GM19239 (cell line): Measurements from ENCODE around the gene MMADHC.
"Not testable (repeated sequence)": the region's sequence is repeated elsewhere in the genome, so short reads cannot be mapped to it uniquely, and the experiment has no call there.

Source experiments
- DNase-seq: peaks from one replicate; pipeline ENCODE4 v3.0.0; 2011; ENCODE audit warnings: low spot score; ENCODE audit not compliant: insufficient read length
- FAIRE-seq: peaks from 2 replicates; lab custom pipeline; 2011; peaks lifted over from hg19 to GRCh38; lab: Jason Lieb, UNC

The MMADHC gene

DNA sequence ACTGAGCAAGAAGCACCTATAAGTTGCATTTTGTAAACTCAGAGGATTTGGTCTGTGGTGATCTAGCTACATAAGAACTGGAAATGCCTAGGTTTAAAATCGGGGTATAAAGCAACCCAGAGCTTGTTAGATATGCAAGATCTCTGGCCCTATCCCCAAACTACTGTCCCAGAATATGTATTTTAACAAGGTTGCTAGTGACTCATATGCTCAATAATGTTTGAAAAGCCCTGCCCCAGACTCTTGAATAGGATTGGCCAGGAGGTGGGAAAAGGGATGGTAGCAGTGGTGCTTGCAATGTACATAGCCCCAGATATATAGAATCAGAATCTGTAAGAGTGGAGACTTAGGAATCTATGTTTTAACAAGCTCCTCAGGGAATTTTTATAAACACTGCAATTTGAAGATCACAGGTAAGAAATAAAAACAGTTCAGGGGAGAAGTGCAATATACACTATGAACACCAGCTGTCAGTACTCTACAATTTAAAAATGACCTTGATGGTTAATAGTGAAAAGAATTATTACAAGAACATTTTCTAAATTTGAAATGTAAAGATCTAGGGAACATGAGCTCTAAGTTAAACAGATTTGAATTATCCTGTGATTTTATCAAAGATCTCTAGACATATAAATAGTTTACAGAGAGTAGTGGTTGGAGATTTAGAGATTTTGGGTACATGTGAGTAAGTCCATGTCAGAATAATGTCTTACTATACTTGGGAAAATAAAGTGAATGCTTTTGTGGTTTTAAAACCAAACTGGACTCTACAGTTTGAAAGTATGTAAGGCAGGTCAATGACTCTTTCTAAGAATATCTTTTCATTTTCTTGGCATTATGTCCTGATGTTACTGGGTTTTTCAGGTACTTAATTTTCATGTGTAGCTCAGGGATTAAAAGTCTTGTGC, 7.7 kb upstream of the MMADHC start:
- DNase-seq: no peak
- FAIRE-seq: no peak

DNA sequence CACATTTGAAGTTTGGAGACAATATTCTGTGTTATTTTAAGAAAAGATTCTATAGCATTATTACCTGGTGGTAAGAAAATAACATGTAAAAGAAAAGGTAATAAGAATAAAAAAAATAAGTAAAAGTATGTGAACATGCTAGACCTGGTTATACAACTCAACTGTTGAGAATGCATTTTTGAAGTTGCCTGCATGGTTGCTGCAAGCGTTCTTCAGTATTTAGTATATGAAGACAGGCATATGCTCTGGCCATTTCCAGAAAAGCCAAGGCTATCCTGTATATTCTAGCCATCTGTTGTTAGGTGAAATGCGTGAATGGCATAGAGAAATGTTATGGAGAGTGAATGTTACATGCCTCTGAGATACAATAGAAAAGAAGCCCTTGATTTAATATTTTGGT, 6.8 kb upstream of the MMADHC start:
- FAIRE-seq: no peak
- no peak for DNase-seq

DNA sequence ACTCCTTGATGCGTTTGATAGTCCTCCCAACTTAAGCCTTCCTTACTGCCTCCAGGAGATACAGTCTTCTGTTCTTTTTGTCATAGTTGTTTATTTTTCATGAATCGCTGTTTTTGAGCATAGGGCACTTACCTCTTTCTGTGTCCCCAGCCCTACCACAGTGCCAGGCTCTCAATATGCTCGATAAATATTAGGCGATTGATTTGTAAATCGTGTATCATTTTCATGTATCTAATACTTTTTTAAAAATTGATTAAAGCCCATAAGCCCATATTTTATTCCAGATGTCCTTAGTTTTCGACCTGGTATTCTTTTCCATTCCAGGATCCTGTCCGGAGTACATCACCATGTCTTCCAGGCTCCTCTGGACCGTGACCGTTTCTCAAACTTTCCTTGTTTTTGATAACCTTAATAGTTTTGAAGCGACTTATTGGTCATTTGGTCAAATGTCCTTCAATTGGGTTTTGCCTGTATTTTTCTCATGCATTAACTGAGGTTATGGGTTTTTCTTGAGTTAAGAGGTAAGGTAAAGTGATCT, 444 bp upstream of the MMADHC start:
- DNase-seq (no peak), FAIRE-seq (peak; percentile 37)

DNA sequence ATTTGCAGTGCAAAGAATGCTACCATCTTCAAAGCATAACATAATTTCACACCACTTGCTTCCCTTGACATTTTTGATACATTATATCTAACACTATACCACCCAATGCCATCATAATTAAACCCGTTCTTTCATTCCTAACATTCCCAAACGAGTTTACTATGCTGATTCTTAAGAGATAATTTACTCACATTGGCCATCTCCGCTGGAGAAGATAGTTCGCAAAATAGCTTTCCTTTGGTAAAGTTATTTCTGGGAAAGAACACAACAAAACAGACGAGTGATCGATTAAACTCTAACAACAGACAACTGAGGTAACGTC, 716 bp downstream of the MMADHC start:
- DNase-seq (no peak), FAIRE-seq (no peak)

DNA sequence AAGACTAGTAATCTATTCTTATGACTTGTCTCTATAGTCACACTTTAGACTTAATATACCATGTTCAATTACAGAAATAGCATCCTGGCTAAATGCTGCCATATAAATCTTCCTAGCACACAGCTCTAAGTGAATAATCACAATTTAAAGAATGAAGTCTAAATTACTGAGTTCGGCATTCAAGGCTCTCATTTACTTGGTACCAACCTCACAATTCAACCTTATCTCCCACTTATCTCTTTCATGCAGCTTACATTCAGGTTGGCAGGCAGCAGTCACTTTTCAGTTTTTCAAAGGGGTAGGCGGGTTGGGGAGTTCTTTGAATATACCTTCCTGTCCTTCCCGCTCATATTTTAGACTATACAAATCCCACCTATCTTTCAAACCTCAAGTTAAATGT, 1.5 kb downstream of the MMADHC start:
- DNase-seq: no peak
- FAIRE-seq: peak; percentile 64

DNA sequence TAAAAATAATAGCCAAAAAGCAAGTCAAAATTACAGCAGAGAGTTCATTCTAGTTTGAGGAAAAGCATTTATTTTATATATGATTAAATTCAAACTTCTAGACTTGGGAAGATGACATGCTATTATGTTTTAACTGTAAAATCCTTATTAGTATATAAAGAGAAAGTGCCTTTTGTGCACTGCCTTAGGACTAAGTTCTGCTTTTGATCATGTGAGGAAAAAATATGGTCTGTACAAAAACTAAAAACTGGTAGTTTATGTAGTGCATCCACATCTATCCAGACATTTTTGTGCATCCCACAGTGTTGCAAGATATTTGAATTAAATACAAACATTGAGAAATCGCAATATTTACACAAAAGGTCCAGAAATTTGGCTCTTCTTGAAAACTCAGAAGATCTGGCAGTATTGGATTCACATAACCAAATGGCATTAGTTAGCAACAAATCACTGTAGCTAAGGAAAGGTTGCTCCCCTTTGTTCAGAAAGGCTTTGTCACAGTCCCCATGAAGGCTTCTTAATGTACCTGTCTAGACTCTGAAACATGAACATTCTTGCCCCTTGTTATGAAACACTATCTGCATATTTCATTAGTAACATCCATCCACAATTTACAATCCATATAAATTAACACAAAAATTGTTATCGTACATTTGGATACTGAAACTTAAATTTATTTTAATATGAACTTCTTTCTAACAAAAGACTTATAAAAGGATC, 2.2 kb downstream of the MMADHC start:
- DNase-seq: no peak
- no peak for FAIRE-seq

DNA sequence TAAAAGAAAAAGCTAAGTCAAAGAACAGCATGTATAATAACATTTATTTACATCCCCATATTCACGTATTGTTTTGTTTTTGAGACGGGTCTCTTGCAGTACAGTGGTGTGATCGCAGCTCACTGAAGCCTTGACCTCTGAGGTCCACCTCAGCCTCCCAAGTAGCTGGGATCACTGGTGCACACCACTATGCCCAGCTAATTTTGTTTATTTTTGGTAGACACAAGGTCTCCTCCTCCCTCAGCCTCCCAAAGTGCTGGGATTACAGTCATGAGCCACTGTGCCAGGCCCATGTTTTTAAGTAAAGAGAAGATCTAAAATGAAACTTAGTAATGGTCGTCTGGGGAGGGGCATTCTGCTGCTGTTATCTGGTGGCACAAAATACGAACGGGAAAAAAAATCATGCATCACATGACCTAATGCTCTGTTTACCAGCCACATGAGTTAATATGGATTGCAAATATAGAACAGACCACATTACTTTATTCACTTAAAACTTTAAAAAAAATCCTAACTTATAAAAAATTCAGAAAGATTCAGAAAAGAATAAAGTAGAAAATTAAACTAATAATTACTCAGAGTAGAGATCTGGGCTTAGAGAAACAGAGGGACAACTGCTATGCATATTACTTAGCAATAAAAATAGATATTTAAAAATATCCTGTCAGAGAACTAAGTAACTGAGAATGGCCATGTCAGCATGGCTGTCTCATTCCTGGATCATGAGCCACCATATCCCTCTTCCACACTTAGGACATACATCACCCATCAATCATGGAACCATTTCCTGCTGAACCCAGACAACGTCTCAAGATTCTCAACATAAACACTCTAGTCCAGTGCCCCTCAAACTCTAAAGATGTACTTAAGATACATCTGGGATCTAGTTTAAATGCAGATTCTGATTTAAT, 7.3 kb downstream of the MMADHC start:
- FAIRE-seq (no peak), DNase-seq (no peak)

DNA sequence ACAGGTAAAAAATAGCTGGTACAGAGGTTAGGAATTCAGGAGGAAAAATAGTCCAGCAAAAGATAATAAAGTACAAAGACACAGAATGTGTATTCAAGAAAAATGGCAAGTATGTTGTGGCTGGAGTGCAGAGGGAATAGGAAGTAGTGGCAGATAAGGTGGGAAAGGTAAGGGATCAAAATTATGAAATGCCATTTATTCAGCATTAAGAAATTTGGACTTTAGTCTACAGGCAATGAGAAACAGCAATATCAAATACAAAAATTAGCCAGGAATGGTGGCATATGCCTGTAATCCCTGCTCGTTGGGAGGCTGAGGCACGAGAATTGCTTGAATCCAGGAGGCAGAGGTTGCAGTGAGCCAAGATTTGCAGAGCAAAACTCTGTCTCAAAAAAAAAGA, 10.3 kb downstream of the MMADHC start:
- FAIRE-seq (no peak), DNase-seq (no peak)

DNA sequence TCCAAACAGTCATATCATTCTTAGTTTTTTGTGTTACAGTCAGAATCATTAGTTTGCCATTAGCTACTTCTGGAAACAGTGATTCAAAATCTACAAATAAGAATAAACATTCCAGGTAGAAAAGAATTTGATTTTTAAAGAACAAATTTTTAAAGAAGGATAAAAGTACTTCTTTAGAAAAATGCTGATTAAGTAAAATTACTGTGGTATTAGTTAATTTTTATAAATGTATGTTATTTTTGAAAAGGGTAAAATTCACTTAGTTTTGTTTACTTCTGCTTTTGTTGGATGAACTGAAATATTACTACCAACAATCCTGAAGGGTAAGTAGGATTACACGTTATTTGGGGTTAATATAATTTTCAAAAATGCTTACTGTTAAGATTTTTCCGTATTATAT, 11.8 kb downstream of the MMADHC start:
- DNase-seq (no peak), FAIRE-seq (no peak)

DNA sequence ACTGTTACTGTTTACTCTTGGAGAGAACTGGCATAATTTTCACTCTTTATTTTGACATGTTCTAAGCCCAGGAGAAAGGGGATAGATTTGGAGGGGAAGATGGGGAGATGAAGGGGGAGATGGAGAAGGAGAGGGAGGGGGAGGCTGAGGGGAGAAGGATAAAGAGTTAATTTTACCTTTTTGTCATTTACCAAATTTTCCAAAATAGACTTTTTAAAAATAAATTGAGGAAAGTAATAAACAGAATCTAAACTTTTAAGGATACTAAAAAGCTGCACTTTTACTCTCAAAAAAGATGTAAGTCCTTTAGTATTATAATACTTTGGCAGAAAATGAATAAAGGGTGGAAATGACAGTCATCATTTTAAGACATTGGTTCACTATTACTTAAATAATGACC, 12.3 kb downstream of the MMADHC start:
- DNase-seq: no peak
- no peak for FAIRE-seq

DNA sequence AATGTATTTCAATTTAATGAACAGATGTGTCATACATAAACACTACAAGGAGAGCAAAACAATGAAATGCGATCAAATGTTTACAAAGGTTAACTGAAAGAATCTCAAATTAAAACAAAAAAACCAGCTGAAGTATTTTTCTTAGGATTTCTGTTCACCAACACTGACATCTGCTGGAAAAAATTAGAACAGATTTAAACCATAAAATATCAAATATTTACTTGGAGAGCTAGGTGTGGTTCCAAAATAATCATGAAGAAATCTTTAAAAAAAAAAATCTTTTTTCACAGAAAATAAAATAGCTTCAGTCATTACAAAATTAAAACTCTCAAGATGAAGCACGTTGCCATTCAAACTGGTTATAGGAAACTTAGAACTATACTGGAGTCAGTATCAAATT, 13.8 kb downstream of the MMADHC start:
- FAIRE-seq (no peak), DNase-seq (no peak)

DNA sequence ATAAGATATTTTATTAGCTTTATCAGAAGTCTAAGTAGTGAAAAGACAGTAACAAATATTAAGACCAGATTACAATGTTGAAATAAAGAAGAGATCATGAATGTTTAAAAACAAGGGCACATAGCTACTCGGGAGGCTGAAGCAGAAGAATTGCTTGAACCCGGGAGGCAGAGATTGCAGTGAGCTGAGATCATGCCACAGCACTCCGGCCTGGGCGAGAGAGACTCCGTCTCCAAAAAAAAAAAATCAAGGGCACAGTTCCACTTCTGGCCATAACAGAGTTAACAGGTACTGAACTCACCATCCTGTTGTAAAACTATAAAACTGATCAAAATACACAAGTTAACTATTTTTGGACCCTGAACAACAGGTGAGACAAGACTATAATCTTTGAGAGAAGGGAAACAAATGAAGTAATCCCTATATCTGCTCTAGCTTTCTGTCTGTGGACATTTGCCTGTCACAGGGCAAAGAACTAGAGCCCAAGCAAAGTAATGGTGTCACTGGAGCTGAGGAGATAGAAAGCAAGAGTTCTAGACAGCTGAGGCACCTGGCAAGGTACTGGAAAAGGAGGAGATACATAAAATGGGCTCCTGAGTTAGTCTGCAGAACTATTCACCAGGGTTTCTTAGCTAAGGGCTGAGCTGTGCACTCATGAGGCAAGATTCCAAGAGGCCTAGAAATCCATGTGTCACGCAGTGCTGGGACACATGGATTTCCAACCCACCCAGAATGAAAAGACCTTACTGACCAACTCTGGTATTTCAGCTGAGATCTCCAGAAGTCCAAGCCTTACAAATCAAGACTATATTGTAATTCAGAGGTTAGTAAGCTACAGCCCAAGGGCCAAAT, 15.2 kb downstream of the MMADHC start:
- DNase-seq: no peak
- no peak for FAIRE-seq

DNA sequence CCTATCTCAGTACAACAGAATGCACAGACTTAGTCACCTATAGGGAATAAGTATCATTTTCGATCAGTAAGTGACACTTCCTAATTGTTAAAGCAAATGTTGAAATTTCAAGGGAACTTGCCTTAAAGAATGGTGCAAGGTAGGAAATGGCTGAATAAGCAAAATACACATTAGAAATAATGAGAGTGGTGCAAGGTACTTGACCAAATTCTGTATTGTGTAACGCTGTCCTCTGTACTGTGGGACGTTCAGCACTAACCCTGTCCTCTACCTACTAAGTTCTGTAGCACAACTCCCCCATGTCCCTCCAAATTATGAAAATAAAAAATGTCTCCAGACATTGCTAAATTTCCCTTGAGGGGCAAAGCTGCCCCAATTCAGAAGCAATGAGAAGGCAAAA, 19.4 kb downstream of the MMADHC start:
- FAIRE-seq: no peak
- DNase-seq: no peak

DNA sequence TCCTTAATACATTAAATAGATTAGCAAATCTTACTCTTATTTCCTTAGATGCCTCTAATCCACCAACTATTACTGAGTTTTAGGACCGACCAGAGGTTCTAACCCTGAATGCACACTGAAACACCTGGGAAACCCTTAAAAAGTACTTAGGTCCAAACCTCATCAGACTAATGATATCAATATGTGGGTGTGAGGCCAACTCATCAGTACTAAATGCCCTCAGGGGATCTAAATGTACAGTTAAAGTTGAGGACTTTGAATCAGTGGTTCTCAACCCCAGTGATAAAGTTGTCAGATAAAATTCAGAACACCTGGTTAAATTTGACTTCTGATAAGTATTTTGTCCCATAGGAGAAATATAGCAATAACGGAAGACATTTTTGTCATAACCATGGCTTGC, 20.9 kb downstream of the MMADHC start:
- DNase-seq: no peak

DNA sequence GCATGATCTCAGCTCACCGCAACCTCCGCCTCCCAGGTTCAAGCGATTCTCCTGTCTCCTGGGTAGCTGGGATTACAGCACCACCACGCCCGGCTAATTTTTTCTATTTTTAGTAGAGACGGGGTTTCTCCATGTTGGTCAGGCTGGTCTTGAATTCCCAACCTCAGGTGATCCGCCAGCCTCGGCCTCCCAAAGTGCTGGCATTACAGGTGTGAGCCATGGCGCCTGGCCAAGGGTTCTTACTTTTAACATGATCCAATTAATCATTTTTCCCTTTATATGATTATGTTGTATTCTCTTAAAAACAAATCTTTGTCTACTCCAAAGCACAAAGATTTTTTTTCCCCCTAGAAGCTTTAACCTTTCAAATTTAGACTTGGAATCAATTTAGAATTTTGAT, 21.9 kb downstream of the MMADHC start:
- DNase-seq, FAIRE-seq: not testable (repeated sequence)

More for the DNA sequence above, 20.9 kb downstream of the MMADHC start:
- FAIRE-seq: no peak

DNA sequence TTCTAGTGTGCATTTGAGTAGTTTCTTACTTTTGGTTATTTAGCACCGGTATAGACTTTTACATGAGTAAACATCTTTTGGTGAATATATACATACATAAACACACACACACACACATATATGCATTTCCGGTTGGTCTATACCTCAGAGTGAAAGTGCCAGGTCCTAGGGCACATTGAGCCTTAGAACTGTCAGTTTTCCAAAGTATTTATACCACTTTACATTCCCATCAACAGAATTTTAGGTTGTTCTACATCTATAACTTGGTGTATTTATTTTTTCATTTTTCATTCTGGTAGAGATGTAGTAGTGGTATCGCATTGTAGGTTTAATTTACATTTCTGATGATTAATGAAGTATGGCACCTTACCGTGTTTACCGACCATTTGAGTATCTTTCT, 22.6 kb downstream of the MMADHC start:
- DNase-seq (no peak), FAIRE-seq (no peak)

DNA sequence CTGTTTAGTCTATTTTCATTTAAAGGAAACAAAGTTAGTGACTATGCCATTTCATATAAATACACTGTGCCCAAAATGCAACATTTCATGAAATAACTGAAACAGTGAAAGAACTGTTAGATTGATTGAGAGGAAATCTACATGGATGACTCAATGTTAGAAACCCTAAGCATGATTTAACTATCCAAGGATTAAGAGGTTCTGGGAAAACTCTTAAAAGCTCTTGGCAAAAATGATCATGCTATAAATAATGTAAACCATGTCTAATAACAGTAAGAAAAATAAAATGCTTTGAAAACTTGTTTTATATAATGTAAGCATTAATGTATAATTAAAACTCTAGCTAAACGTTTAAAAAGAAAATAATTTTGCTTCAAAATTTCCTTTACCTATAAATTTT, 23.5 kb downstream of the MMADHC start:
- DNase-seq (no peak), FAIRE-seq (no peak)

DNA sequence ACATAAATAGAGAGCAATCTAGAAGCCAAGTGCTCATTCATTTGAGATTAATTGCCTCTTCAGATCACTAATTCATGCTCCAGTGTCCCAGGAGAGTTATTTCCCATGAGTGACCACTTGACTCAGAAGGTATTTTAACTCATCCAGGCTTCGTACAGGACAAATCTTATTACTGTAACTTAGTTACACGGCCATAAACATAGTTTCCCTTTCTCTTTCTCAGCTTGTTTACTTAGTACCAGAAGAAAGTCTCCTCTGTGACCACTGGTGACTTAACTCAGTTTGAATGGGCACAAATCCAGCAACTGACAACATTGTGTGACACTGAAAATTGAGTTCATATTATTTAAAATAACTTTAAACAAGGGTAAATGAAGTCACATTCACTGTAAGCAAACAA, 25.3 kb downstream of the MMADHC start:
- DNase-seq: no peak
- FAIRE-seq: no peak

DNA sequence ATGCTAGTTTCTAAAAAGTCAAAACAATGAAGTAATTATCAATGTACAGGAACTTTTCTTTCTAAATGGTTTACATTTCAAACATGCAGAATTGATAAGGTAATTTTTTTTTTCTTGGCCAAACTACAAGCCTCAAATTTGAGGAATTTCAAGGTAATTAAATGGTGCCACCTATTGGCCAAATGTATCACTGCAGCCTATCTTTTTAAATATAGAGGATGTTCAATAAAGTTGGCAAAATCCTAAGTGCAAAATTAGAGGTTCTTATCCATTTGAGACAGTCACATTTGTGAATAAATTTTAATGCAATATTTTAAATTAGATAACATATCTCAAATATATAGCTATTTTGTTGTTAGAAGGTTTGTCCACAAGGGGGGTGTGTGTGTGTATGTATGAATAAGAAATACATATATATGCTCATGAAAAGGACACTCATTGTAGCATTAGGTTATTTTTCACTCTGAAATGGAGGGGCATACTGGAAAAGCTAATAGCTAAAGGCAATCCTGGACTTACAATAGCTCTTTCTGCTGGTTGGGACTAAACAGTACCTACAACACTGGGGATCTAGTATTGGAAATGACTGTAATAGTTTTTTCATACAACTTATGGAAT, 26.2 kb downstream of the MMADHC start:
- peak; percentile 69 for FAIRE-seq

More for the DNA sequence above, 26.2 kb downstream of the MMADHC start:
- DNase-seq: no peak
